Measurements from ENCODE around the gene CTSE. TPM values are rescaled to one million over a fixed set of nuclear protein-coding genes. Genes with fewer than 3 reads are reported as not detected.

CTSE gene
- total and polyA plus RNA-seq, 2 of the 8 experiments (the other 6 are each of a cell fraction or from before 2014, with no cell fraction given) = 0.03 TPM; not detected in 1

- Histone ChIP-seq H3K56ac (replicated peaks; ENCODE audit: insufficient read length, low read depth, low read length) (no peak overlapping the region), H3K23ac (ENCODE audit: insufficient read length) (no peak overlapping the region), H2AK5ac (ENCODE audit: low read depth, low read length) (no peak overlapping the region), H2BK120ac (replicated peaks; ENCODE audit: low read depth, low read length) (no peak overlapping the region), H3K4me1 (replicated peaks in 1 of 4; ENCODE audit: control insufficient read depth in 3 of 4, insufficient read depth in 4 of 4, low read length in 3 of 4) (no peaks in the 10 kb centered on the region; a peak in 2 of 7 replicates), H2BK5ac (ENCODE audit: low read depth, low read length) (no peak overlapping the region), H4K20me1 (replicated peaks in 1 of 2; ENCODE audit: control insufficient read depth in 1 of 2, insufficient read depth in 2 of 2, low read length in 2 of 2) (no peaks in the 10 kb centered on the region), H3K79me1 (ENCODE audit: low read depth, low read length) (no peaks in the 10 kb centered on the region), H3K27ac (ENCODE audit: low read depth, low read length) (no peak overlapping the region), H4K91ac (replicated peaks; ENCODE audit: insufficient read length, low read length) (no peak overlapping the region), H3K9me3 (ENCODE audit: insufficient read depth in 2 of 2, low read depth in 1 of 2, low read length in 1 of 2) (no peaks in the 10 kb centered on the region), H3K4me2 (ENCODE audit: insufficient read depth in 1 of 2, low read depth in 2 of 2, low read length in 2 of 2) (no peak overlapping the region), H2AFZ (ENCODE audit: low read length) (no peak overlapping the region), H4K8ac (ENCODE audit: extremely low read depth, insufficient read depth, low read length) (no peak overlapping the region), H2BK20ac (ENCODE audit: low read length) (no peak overlapping the region), H4K5ac (ENCODE audit: insufficient read length, low read depth, low read length) (no peak overlapping the region), H3K14ac (ENCODE audit: insufficient read length) (no peak overlapping the region), H3K18ac (ENCODE audit: extremely low read depth, low read length) (no peak overlapping the region), H3K36me3 (ENCODE audit: control insufficient read depth in 2 of 4, insufficient read depth in 4 of 4, low read length in 3 of 4) (no peaks in the 10 kb centered on the region), H3K4me3 (ENCODE audit: extremely low read depth in 1 of 4, insufficient read depth in 2 of 4, low read depth in 3 of 4, low read length in 4 of 4) (no peak overlapping the region), H3K4ac (replicated peaks; ENCODE audit: insufficient read length, low read depth, low read length) (no peak overlapping the region), H2BK15ac (ENCODE audit: low read length) (no peak overlapping the region), H3K9ac (replicated peaks in 1 of 4; ENCODE audit: extremely low read depth in 1 of 4, low read depth in 3 of 4, low read length in 3 of 4) (no peak overlapping the region), H3K27me3 (replicated peaks in 1 of 4; ENCODE audit: control insufficient read depth in 3 of 4, extremely low read depth in 1 of 4, insufficient read depth in 3 of 4, low read length in 3 of 4) (no peaks in the 10 kb centered on the region), H3K23me2 (ENCODE audit: low read depth, low read length) (no peaks in the 10 kb centered on the region), H2BK12ac (ENCODE audit: low read depth, low read length) (no peak overlapping the region), H3K79me2 (ENCODE audit: control insufficient read depth in 1 of 2, insufficient read depth in 2 of 2, low read length in 2 of 2) (no peaks in the 10 kb centered on the region)
- WGBS, 2 experiments (ENCODE audit: extremely low coverage in 1 of 2, insufficient coverage in 1 of 2, insufficient read length in 1 of 2, insufficient replicate concordance in 2 of 2, low coverage in 1 of 2, low lambda C conversion rate in 2 of 2, missing lambda C conversion rate in 1 of 2) = 89% methylated on average over 9 of the region's 9 CpGs; no CpG with 5 or more reads in 1 of the 2 experiments
- ChIA-PET POLR2A (ENCODE audit: partially characterized antibody) (no interaction called here), CTCF (ENCODE audit: partially characterized antibody) (interaction anchor here (0.6 to 13.6 kb wide), 24 partner anchors 8 to 488 kb away, joined by 3 to 262 read pairs (median 6); partner anchors contain the start of genes RAB7B and SLC26A9)
- no peak for DNase-seq (ENCODE audit: low read depth in 1 of 2, low spot score in 2 of 2)
- FAIRE-seq = no peak
- TF ChIP-seq POU5F1 (IDR thresholded peaks at IDR 0.05; ENCODE audit: low read depth, low read length) = no peak
- TF ChIP-seq SIN3A (conservative IDR thresholded peaks at IDR 0.05 in 1 of 2, IDR thresholded peaks at IDR 0.05 in 1 of 2; ENCODE audit: low read depth in 1 of 2, low read length in 2 of 2) = no peak
- TF ChIP-seq CHD2 (IDR thresholded peaks at IDR 0.05; ENCODE audit: low read length) = no peak
- no peak for TF ChIP-seq EZH2 (IDR thresholded peaks at IDR 0.05; ENCODE audit: low read depth, low read length, severe bottlenecking)
- TF ChIP-seq TEAD4 (IDR thresholded peaks at IDR 0.05; ENCODE audit: low read depth, low read length) = no peak
- no peak for TF ChIP-seq CTCF (IDR thresholded peaks at IDR 0.05; ENCODE audit: control extremely low read depth in 1 of 3, insufficient read depth in 1 of 3, low read depth in 1 of 3, low read length in 3 of 3)
- no peak for TF ChIP-seq JUND (IDR thresholded peaks at IDR 0.05; ENCODE audit: low read length)
- no peak for TF ChIP-seq SRF (IDR thresholded peaks at IDR 0.05; ENCODE audit: low read depth, low read length)
- no peak for TF ChIP-seq E2F6 (IDR thresholded peaks at IDR 0.05)
- no peak for TF ChIP-seq BCL11A (IDR thresholded peaks at IDR 0.05; ENCODE audit: low read depth in 2 of 2, low read length in 2 of 2)
These were observed 38.2 kb downstream of the CTSE start for GRCh38 chr1:205985330-205986005.

Data from H1 (cell line).